Mesendoderm (in vitro differentiated cells): Measurements from ENCODE around the gene CSNK1G1.

Experiments used
- DNase-seq: peaks from one replicate; pipeline ENCODE4 v3.0.0; 2013
- H2AK5ac ChIP-seq: 2 replicates; pipeline ENCODE4 v1.6.1; 2013; ENCODE audit warnings: low read length, inconsistent platforms
- H2BK120ac ChIP-seq: 2 replicates; pipeline ENCODE4 v1.6.1; 2013; ENCODE audit warnings: low read depth, mild to moderate bottlenecking, low read length, moderate library complexity, mixed read lengths
- H2BK15ac ChIP-seq: replicated peaks from 2 replicates; pipeline ENCODE4 v1.6.1; 2013; ENCODE audit warnings: low read depth, mild to moderate bottlenecking, moderate library complexity
- H2BK5ac ChIP-seq: 2 replicates; pipeline ENCODE4 v1.6.1; 2013; ENCODE audit warnings: low read length, inconsistent platforms
- H3K18ac ChIP-seq: 2 replicates; pipeline ENCODE4 v1.6.1; 2013; ENCODE audit warnings: mild to moderate bottlenecking, low read length, mixed read lengths
- H3K23ac ChIP-seq: one replicate; pipeline ENCODE4 v1.6.1; 2013; ENCODE audit warnings: low read length
- H3K27ac ChIP-seq: 2 replicates; pipeline ENCODE4 v1.5.1; 2013; ENCODE audit warnings: low read depth, mild to moderate bottlenecking, inconsistent platforms, low read length, moderate library complexity
- H3K27me3 ChIP-seq: 2 replicates; pipeline ENCODE4 v1.6.1; 2013; ENCODE audit warnings: low read length, control low read depth, mild to moderate bottlenecking, inconsistent platforms; ENCODE audit not compliant: insufficient read depth, poor library complexity
- H3K36me3 ChIP-seq: 2 replicates; pipeline ENCODE4 v1.6.1; 2013; ENCODE audit warnings: low read length, inconsistent platforms; ENCODE audit not compliant: control insufficient read depth, insufficient read depth
- H3K4ac ChIP-seq: one replicate; pipeline ENCODE4 v1.6.1; 2013; ENCODE audit warnings: low read depth, mild to moderate bottlenecking, low read length, moderate library complexity
- H3K4me1 ChIP-seq: 2 replicates; pipeline ENCODE4 v1.6.1; 2013; ENCODE audit warnings: low read depth, low read length, inconsistent platforms; ENCODE audit not compliant: control insufficient read depth
- H3K4me2 ChIP-seq: 2 replicates; pipeline ENCODE4 v1.6.1; 2013; ENCODE audit warnings: low read length
- H3K4me3 ChIP-seq: 2 replicates; pipeline ENCODE4 v1.5.1; 2013; ENCODE audit warnings: mild to moderate bottlenecking, low read length
- H3K56ac ChIP-seq: one replicate; pipeline ENCODE4 v1.6.1; 2013; ENCODE audit warnings: low read length
- H3K79me1 ChIP-seq: 2 replicates; pipeline ENCODE4 v1.6.1; 2013; ENCODE audit warnings: low read length, inconsistent platforms
- H3K79me2 ChIP-seq: 2 replicates; pipeline ENCODE4 v1.6.1; 2013; ENCODE audit warnings: mild to moderate bottlenecking, low read length; ENCODE audit not compliant: control insufficient read depth, insufficient read depth
- H3K9ac ChIP-seq: 2 replicates; pipeline ENCODE4 v1.6.1; 2013; ENCODE audit warnings: low read length, inconsistent platforms
- H4K5ac ChIP-seq: one replicate; pipeline ENCODE4 v1.6.1; 2013; ENCODE audit warnings: low read length
- H4K8ac ChIP-seq: one replicate; pipeline ENCODE4 v1.6.1; 2013; ENCODE audit warnings: low read depth, mild to moderate bottlenecking, control low read depth, low read length, moderate library complexity
- WGBS: extraction: QIAGEN DNeasy Blood & Tissue Kit; methylation state at CpG from one replicate; pipeline ENCODE4 v1.1.7; 2013; ENCODE audit warnings: low lambda C conversion rate, missing lambda C conversion rate; ENCODE audit not compliant: insufficient coverage; ENCODE audit errors: extremely low coverage; 5-methylcytosine and 5-hydroxymethylcytosine counted together

Gene CSNK1G1

GRCh38 chr15:64132217-64132616, 223.8 kb downstream of the CSNK1G1 start:
- Histone ChIP-seq H3K18ac (no peak overlapping the region), H3K79me1 (no peaks in the 10 kb centered on the region), H4K8ac (no peak overlapping the region), H3K36me3 (peaks cover 26% of the 10 kb centered on the region), H3K79me2 (no peaks in the 10 kb centered on the region), H3K27ac (no peak overlapping the region), H2BK5ac (no peak overlapping the region), H4K5ac (no peak overlapping the region), H3K4me3 (no peak overlapping the region), H3K9ac (no peak overlapping the region), H2BK15ac (no peak overlapping the region), H3K56ac (no peak overlapping the region), H3K4me1 (no peaks in the 10 kb centered on the region), H2BK120ac (no peak overlapping the region), H3K4me2 (no peak overlapping the region), H3K23ac (no peak overlapping the region), H3K27me3 (no peaks in the 10 kb centered on the region), H3K4ac (no peak overlapping the region), H2AK5ac (no peak overlapping the region)
- DNase-seq: no peak
- WGBS: no CpG with 5 or more reads among the region's 4 CpGs

- WGBS: no CpG with 5 or more reads among the region's 7 CpGs
- Histone ChIP-seq H2AK5ac (no peak overlapping the region), H3K79me1 (no peaks in the 10 kb centered on the region), H3K4me3 (no peak overlapping the region), H4K8ac (no peak overlapping the region), H3K4me1 (no peaks in the 10 kb centered on the region), H2BK120ac (no peak overlapping the region), H3K4me2 (no peak overlapping the region), H3K27ac (no peak overlapping the region), H2BK5ac (no peak overlapping the region), H3K4ac (no peak overlapping the region), H3K56ac (no peak overlapping the region), H3K9ac (no peak overlapping the region), H3K79me2 (no peaks in the 10 kb centered on the region), H3K23ac (no peak overlapping the region), H3K18ac (no peak overlapping the region), H3K27me3 (no peaks in the 10 kb centered on the region), H4K5ac (no peak overlapping the region), H3K36me3 (peaks cover 20% of the 10 kb centered on the region), H2BK15ac (no peak overlapping the region)
- no peak for DNase-seq
Observed at GRCh38 chr15:64131547-64131946, 224.4 kb downstream of the CSNK1G1 start.

- Histone ChIP-seq H2AK5ac (no peak overlapping the region), H3K4me1 (no peaks in the 10 kb centered on the region), H3K4me2 (no peak overlapping the region), H2BK120ac (no peak overlapping the region), H3K27ac (no peak overlapping the region), H3K4ac (no peak overlapping the region), H3K9ac (no peak overlapping the region), H3K27me3 (no peaks in the 10 kb centered on the region), H3K79me1 (no peaks in the 10 kb centered on the region), H3K23ac (no peak overlapping the region), H3K4me3 (no peak overlapping the region), H3K18ac (no peak overlapping the region), H2BK5ac (no peak overlapping the region), H3K56ac (no peak overlapping the region), H3K79me2 (no peaks in the 10 kb centered on the region), H2BK15ac (no peak overlapping the region), H4K8ac (no peak overlapping the region), H4K5ac (no peak overlapping the region), H3K36me3 (peaks cover 17% of the 10 kb centered on the region)
- no CpG with 5 or more reads among the region's 3 CpGs for WGBS
- DNase-seq: no peak
Observed at GRCh38 chr15:64130159-64130558, 225.8 kb downstream of the CSNK1G1 start.

GRCh38 chr15:64127521-64128270, 228.3 kb downstream of the CSNK1G1 start:
- H3K27ac ChIP-seq: no peak overlapping the region
- H3K79me1 ChIP-seq: no peaks in the 10 kb centered on the region
- no peak overlapping the region for H2AK5ac ChIP-seq
- H3K79me2 ChIP-seq: no peaks in the 10 kb centered on the region
- no peak overlapping the region for H3K9ac ChIP-seq
- H3K23ac ChIP-seq: no peak overlapping the region
- no CpG with 5 or more reads among the region's 6 CpGs for WGBS
- H4K8ac ChIP-seq: no peak overlapping the region
- DNase-seq: no peak
- no peak overlapping the region for H3K4me3 ChIP-seq
- H3K27me3 ChIP-seq: no peaks in the 10 kb centered on the region
- H2BK15ac ChIP-seq: no peak overlapping the region
- H2BK120ac ChIP-seq: no peak overlapping the region
- H3K4ac ChIP-seq: no peak overlapping the region
- H3K36me3 ChIP-seq: peaks cover 13% of the 10 kb centered on the region
- H3K4me2 ChIP-seq: no peak overlapping the region
- H3K4me1 ChIP-seq: no peaks in the 10 kb centered on the region
- H2BK5ac ChIP-seq: no peak overlapping the region
- H3K18ac ChIP-seq: no peak overlapping the region
- no peak overlapping the region for H4K5ac ChIP-seq
- H3K56ac ChIP-seq: no peak overlapping the region

- Histone ChIP-seq H2BK5ac (no peak overlapping the region), H3K9ac (no peak overlapping the region), H3K56ac (no peak overlapping the region), H2BK120ac (no peak overlapping the region), H3K18ac (no peak overlapping the region), H3K79me1 (no peaks in the 10 kb centered on the region), H4K5ac (no peak overlapping the region), H3K4me3 (no peak overlapping the region), H3K79me2 (no peaks in the 10 kb centered on the region), H4K8ac (no peak overlapping the region), H2AK5ac (no peak overlapping the region), H3K4ac (no peak overlapping the region), H2BK15ac (no peak overlapping the region), H3K27me3 (no peaks in the 10 kb centered on the region), H3K36me3 (peaks cover 12% of the 10 kb centered on the region), H3K4me1 (no peaks in the 10 kb centered on the region), H3K23ac (no peak overlapping the region), H3K4me2 (no peak overlapping the region), H3K27ac (no peak overlapping the region)
- DNase-seq: no peak
- no CpG with 5 or more reads among the region's 3 CpGs for whole genome bisulfite sequencing
Observed at GRCh38 chr15:64125978-64126377, 230.0 kb downstream of the CSNK1G1 start.

- Histone ChIP-seq H3K9ac (no peak overlapping the region), H4K8ac (no peak overlapping the region), H3K27me3 (no peaks in the 10 kb centered on the region), H3K4me3 (no peak overlapping the region), H4K5ac (no peak overlapping the region), H2BK15ac (no peak overlapping the region), H3K23ac (no peak overlapping the region), H3K4ac (no peak overlapping the region), H2AK5ac (no peak overlapping the region), H3K4me2 (no peak overlapping the region), H3K27ac (no peak overlapping the region), H3K79me2 (no peaks in the 10 kb centered on the region), H3K56ac (no peak overlapping the region), H3K36me3 (peaks cover 7% of the 10 kb centered on the region), H3K4me1 (no peaks in the 10 kb centered on the region), H2BK120ac (no peak overlapping the region), H2BK5ac (no peak overlapping the region), H3K79me1 (no peaks in the 10 kb centered on the region), H3K18ac (no peak overlapping the region)
- no peak for DNase-seq
- no CpG with 5 or more reads among the region's 3 CpGs for WGBS
Observed at GRCh38 chr15:64122936-64123351, 233.0 kb downstream of the CSNK1G1 start.
